Activated CD8-positive, alpha-beta memory T cell treated with anti-CD3 and anti-CD28 coated beads, Interleukin-2, amount 50 U/mL, for 48 hours (primary cell): ENCODE results near the gene RABL6.
A peak's percentile ranks its signal among the peaks of the same experiment; 100 is the strongest.
"Not testable (repeated sequence)": the region's sequence is repeated elsewhere in the genome, so short reads cannot be mapped to it uniquely, and the experiment has no call there.

Experiments
- DNase-seq: peaks from one replicate; pipeline ENCODE4 v3.0.0-alpha.2; 2020

RABL6 gene

DNA sequence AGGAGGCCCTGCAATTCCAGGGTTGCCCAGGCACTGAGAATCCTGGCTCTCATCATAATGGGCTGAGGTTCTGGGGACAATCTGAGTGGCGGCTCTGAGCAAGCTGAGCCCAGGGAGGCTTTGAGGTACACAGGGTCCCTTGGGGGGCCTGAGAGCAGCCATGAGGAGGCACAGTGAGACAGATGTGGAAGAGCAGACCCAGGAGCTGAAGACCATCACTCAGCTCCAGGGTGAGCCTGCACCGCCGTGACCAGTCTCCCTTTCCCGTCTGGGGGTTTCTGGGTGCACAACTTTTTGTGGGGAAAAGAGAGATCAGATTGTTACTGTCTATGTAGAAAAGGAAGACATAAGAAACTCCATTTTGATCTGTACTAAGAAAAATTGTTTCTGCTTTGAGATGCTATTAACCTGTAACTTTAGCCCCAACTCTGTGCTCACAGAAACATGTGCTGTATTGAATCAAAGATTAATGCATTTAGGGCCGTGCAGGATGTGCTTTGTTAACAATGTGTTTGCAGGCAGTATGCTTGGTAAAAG is 11.4 kb upstream of the RABL6 start, which contains the start of gene CCDC183:
Gene CCDC183 (plus strand): TSS at position 101 of the 537 bp plus-strand sequence. CDS start 60 bp downstream, at position 161.
- DNase-seq = no peak

DNA sequence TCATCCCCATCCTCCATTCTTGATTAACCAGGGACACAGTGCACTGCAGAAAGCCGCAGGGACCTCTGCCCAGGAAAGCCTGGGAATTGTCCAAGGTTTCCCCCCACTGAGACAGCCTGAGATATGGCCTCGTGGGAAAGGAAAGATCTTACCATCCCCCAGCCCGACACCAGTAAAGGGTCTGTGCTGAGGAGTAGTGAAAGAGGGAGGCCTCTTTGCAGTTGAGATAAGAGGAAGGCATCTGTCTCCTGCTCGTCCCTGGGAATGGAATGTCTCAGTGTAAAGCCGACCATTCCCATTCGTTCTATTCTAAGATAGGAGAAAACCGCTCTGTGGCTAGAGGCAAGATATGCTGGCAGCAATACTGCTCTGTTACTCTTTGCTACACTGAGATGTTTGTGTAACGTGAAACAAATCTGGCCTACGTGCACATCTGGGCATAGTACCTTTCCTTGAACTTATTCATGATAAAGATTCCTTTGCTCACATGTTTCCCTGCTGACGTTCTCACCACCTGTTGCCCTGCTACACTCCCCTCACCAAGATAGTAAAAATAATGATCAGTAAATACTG is 10.9 kb upstream of the RABL6 start:
- DNase-seq = not testable (repeated sequence)

DNA sequence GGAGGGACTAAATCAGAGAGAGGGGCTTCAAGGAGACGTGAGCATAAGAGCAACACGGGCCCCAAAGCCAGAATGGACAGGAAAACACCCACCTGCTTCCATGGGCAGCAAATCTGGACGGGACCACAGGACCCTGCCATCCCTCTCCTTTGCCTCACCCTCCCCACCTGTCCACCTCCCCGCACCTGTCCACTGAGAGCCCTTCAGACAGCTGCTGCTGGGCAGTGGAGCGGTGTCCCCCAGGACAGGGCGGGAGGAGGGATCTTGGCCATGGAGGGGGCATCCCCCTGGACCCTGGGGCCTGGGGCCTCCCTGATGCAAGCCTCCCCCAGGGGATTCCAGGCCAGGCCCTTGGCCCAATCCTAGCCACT is 9.1 kb upstream of the RABL6 start:
- DNase-seq = no peak

DNA sequence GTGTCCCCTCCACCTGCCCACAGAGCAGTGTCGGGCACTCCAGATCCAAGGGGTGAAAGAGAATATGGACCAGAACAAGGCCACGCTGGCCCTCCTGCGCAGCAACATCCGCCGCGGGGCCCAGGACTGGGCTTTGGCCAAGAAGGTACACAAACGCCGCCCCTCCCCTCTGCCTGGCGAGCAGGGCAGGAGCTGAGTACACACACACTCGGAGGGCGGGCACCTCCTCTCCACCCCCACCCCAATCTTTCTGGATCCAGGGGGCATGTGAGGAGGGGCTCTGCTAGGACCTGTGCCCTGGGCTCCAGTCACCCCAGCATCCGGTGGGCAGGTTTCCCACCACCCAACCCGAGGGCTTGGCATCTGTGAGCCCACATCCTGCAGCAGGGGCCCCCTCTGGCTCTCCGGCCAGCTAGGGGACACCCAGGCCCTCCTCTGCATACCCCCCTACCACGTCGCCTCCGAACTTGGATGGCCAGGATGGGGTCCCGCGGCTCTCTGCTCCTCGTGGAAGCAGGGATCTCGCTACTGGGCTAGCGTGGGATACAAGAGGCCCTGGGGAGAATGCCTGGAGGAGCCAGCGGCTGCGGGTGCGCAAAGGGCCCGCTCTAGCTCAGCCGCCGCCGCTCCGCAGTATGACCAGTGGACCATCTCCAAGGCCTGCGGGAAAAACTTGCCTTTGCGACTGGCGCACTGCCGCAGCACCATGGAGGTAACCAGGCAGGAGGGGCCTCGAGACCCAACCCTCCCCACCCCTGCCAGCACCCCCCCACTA is 8.5 kb upstream of the RABL6 start:
- DNase-seq = no peak

DNA sequence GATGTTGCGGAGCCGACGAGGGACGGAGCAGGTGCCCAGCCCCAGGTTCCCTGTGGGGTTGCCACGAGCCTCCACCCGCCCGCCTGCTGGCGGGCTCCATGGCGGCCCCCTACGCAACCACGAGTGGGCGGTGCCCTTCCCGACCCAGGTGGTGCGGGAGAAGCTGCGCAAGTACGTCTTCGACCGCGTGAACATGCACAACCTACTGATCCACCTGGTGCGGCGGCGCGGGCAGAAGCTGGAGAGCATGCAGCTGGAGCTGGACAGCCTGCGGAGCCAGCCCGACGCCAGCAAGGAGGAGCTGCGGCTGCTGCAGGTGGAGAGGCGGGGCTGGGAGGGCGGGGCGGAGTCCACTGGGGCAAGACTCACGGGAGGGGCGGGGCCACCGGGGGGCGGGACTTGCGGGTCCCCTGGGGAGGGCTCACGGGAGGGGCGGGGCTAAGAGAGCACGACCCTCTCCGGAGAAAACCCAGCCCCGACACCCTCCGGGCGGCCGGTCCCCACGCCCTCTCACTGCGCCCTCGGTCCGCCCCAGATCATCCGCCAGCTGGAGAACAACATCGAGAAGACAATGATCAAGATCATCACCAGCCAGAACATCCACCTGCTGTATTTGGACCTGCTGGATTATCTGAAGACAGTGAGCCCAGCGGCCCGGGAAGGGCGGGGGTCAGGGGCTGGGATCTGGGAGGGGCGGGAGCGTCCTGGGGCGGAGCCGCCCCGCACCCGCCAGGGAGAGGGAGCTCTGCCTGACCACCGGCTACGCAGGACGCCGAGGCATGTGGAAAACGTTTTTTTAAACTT is 7.7 kb upstream of the RABL6 start:
- DNase-seq = peak; percentile 93

DNA sequence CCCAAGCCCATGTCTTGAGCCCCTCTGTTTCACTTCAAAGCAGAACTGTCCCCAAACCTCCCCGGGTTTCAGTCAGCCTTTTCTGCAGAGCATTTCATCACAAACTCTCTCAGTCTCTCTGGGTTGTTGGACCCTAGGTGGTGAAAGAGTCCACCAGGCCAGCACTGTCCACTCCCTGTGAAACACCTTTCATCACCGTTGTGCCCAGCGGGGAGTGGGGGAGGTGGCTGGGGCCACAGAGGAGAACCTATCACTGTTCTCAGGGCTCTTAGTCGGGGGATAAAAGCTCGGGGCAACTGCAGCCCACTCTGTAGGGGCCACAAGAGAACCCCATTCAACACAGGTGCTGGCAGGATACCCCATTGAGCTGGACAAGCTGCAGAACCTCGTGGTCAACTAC is 5.4 kb upstream of the RABL6 start:
- no peak for DNase-seq

DNA sequence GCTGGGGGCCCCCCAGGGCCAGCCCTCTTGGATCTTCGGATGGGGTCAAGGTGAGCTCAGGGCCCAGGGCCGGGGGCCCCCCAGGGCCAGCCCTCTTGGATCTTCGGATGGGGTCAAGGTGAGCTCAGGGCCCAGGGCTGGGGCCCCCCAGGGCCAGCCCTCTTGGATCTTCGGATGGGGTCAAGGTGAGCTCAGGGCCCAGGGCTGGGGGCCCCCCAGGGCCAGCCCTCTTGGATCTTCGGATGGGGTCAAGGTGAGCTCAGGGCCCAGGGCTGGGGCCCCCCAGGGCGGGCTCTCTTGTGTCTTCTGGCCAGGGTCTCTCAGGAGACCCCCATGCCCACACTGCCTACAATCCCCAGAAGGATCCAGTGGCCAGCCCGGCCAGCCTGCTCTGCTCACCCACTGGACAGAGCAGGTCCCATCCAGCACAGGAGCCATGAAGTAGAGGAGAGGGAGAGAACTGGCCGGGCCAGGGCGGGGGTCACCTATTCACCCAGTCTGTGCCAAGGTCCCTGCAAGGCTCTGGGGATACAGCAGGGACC is 4.7 kb upstream of the RABL6 start:
- DNase-seq = not testable (repeated sequence)

DNA sequence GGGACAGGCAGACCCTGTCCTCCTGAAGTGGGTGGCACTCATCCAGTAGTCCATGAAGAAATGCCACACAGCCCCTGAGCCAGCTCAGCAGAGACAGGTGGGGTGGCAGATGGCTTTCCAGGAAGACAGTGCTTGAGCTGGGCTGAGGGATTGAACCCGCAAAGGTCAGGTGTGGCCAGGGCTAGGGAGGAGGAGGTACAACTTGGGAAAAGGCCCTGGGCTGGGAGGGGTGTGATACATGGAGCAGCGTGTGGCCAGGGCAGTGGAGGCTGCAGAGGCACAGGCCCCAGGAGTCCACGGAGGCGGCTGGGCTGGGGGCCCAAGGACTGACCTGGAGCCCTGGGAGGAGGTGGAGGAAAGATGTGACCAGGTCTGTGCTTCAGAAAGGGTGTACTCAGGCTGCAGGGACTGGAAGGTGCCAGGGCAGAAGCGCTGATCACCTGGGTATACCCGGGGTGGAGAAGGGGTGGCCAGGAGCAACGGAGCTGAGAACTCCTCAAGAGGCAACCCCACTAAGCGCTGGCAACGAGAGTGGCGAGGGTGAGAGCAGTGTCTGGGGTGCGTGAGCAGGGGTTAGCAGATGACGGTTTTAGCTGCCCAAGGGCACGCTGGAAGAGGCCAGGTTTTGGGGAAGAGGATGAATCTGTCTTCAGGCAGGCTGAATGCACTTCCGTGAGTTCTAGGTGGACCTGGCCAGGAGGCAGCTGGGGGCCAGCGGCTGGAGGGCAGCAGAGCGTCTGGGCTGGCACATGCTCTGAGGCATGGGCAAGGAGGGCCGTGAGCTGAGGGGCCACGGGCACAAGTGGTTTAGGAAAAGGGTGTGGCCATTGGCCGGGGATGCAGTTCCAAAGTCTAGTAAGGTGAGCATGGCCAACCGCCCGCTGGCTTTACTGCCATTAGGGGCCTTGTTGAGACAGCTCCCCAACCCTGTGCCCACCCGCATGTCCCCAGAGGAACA is 3.9 kb upstream of the RABL6 start:
- DNase-seq = no peak

DNA sequence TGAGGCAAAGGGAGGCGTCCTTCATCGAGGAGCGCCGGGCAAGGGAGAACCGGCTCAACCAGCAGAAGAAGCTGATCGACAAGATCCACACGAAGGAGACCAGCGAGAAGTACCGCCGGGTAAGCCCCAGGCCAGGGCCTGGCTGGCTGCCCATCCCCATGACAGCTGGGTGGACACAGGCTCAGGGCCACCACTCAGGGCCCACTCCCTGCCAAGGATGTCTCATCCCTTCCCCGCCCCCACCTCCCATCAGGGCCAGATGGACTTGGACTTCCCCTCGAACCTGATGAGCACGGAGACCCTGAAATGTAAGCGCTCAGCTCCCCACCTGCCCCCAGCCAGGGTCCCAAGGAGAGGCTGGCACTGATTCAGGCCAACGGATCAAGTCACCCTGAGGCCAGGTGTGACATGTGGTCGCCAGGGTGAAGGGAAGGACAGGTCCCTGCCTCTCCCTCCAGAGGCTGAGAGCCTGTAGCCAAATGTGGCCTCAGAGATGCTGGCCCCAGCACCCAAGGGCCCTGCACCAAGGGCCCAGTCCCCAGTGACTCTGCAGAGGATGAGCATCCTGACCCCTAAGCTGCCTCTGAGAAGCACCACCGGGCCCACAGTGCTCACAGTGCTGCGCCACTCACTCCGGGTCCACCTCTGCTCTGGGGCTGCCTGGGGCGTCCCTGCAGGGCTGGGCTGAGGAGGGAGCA is 3.1 kb upstream of the RABL6 start:
- DNase-seq = no peak

DNA sequence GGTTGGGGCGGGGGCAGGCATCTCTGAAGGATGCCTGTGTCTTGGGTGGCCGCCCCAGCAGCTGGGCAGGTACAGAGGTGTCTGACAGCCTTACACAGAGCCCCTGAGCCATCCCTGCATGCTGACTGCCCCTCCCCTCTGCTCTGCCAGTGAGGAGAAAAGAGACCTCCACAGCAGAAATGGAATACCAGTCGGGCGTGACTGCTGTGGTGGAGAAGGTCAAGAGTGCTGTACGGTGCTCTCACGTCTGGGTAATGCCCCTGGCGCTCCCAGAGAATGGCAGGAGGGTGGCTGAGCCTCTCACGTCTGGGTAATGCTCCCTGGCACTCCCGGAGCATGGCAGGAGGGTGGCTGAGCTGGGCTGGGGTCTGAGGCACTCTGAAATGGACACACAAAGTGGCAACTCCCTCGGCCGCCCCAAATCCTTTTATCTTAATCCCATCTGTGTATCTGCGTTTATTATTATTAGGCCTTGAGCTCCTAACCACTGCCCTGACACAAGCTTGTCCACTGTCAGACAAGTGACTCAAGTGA is 2.5 kb upstream of the RABL6 start:
- no peak for DNase-seq

DNA sequence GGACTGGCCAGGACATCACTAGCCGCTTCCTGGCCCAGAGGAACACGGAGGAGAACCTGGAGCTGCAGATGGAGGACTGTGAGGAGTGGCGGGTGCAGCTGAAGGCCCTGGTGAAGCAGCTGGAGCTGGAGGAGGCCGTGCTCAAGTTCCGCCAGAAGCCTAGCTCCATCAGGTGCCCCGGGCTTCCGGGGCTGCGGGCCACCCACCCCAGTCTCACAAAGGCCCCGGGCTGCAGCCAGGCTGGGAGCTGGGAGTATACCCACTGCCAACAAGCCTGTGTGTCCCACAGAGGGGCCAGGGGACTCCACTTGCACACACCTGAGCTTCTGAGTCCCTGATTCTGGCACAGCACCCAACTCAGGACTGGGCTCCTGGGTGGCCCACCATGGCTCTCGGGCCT is 1.7 kb upstream of the RABL6 start:
- no peak for DNase-seq

DNA sequence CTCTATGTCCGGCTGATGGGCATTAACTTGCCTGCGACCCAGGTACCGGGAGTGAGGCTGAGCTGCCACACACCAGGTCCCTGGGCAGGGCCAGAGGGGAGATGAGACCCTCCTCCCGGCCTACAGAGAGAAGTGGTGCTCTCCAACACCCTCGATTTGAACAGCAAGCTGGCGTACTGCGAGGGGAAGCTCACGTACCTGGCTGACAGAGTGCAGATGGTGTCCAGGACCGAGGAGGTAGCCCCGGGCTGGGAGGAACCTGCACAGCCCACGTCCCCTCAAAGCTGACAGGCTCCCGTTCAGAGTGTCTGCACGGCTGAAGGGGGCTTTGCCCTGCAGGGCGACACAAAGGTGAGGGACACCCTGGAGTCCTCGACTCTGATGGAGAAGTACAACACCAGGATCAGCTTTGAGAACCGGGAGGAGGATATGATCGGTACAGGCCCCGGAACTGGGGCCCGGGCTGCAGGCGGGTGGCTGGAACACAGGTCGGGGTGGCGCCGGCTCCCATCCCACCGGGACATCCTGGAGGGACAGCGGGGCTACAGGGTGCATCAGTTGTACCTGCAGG is 1.0 kb upstream of the RABL6 start:
- no peak for DNase-seq

DNA sequence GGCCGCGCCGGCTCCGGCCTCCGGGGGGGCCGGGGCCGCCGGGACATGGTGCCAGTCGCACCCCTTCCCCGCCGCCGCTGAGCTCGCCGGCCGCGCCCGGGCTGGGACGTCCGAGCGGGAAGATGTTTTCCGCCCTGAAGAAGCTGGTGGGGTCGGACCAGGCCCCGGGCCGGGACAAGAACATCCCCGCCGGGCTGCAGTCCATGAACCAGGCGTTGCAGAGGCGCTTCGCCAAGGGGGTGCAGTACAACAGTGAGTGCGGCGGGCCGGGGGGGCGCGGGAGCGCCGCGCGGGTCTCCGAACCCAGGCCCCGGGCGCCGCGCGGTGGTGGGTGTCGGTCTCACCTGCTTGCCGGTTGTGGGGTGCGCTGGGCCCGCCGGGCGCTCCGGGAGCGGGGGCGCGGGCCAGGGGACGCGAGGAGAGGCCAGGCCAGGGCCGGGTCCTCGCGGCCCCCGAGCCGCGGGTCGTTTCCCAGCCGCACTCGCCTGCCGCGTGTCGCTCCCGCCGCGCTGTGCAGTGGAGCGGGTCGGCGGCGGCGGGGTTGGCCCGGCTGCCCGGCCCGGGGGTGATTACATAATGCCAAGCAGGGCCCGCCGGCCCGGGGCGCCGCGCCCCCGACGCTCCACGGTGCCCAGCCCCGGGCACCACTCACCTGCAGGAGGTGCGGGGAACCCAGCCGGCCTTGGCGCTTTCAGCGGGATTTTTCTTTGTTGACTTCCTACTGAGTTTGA is 492 bp downstream of the RABL6 start:
- DNase-seq = peak; percentile 74

DNA sequence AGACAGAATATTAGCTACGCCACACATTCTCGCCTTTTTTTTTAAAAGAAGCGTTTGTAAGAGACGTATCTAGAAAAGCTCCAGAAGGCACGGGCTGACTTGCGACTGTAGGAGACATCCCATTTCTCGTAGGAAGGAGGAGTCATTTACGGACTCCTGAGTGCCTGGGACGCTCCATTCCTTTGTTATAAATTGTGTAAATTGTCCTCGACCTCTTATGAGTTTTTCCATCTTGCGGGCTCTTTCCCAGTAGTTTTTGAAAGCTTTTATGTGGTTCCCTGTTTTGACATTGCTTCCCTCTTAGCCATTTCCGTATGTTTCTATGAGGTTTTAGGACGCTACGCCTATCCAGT is 1.0 kb downstream of the RABL6 start:
- no peak for DNase-seq

DNA sequence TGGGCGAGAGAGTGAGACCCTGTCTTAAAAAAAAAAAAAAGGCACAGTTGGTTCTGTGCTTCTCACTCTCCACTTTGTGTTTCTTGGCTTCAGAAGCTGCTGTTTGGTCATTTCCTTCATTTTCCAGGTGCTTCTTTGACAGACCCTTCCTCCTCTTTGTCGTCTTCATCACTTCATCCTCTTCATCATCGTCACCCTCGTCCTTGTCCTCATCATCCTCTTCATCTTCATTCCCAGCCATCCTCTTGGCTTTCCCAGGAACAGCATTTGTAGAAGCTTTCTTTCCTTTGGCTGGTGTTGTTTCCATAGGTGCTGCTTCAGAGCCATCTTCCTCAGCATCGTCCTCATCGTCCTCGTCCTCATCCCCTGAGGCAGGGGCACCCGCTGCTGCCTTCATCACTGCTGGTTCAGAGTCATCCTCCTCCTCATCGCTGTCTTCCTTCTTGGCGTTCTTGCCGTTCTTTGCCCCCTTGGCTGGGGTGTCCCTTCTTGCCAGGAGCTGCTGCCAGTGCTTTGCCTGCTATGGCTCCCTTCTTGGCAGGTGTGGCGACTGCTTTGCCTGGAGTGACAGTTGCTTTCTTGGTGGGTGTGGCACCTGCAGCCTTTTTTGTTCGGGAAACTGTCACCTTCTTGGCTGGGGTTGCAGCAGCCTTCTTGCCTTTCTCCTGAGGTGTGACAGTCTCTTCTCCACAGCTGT is 7.1 kb downstream of the RABL6 start:
- DNase-seq = no peak

DNA sequence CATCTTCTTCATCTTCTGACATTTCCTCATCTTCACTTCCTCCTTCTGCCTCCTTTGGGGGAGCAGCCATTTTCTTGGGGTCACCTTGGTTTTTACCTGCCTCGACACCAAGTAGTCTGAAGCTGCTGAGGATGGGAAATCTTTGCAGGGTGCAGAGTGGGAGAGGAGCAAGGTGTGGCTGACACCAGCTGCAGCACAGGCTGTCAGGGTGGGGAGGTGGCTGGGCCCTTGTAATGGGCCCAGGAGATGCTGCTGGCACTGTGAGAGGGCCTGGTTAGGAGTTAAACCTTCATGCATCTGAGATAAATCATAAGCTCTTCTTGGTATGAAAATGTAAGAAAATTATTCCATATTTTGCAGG is 7.7 kb downstream of the RABL6 start:
- no peak for DNase-seq

DNA sequence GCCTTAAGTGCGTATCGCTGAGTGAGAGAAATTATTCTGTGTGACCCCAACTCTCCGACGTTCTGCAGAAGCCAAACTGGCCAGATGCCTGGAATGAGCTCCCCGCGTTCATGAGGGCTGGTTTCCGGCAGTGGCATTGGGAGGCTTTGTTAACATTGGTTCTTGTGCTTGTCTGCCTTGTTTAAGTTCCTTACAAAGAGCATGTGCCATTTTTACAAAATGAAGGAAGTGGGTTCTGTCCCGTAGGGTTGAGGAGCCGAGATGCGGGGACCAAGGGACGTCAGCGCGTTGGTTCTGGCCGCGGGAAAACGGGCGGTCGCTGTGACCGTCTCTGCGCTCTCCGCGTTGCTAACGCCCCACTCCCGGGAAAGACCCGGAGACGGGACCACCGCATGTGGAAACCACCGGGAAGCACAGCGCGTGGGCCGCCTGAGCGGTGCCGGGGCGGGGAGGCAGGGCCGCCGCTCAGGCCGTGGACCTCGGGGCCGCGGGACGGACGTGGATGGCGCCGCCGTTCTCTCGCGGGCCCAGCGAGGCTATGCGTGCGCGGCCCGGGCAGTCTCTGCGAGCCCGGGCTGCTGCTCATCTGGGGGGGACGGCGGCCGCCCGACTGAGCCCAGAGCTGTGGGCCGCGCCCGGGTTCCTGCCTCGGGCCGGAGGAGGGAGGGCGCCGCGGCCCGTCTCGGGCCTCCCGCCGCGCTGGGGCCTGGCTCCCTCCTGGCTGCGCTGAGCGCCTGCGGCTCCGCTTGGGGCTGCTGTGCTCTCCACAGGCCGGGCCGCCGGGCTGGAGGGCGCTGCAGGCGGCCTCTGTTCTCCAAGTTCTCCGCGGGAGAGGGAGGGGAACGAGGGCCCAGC is 13.4 kb downstream of the RABL6 start:
- DNase-seq = no peak

DNA sequence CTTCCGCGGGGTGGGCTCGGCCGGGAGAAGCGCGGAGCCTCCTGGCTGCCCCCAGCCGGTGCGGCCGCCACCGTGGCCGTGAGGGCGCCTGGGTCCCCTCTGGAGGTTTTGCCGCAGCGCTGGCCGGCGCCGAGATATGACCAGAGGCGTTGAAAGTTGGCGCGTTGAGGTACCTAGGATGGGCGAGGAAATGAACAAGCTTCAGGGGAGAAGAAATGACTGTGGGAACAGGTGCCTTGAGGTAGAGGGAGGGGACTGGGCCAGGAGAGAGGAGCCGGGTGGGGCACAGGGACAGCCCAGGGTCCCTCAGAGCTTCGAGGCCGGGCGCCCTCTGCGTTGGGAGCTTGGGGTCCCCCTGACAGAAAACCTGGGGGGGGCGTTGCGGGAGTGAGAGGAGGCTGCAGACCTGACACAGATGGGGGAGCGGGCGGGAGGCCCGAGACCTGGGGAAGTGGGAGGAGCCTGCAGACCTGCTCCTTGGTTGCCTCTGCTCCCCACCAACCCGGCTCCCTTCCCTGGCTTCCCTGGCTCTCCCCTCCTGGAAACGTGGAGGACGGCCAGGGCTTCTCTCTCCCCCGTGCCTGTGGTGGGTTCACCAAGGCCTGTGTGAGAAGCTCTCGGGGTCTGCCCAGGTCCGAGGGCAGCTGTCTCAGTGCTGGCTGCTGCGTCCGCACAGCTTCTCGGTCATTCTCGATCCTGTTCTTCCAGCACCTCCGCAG is 14.2 kb downstream of the RABL6 start:
- DNase-seq = no peak
